HG02840 (cell line): ENCODE measurements around the gene GRIA4.

Experiments
- ATAC-seq: cut with Tn5 transposase; IDR thresholded peaks from one replicate; pipeline ENCODE4 v1.9.1; 2021; ENCODE audit warnings: mild to moderate bottlenecking, moderate library complexity, moderate number of reproducible peaks; ENCODE audit not compliant: unreplicated experiment, low FRiP score

GRIA4 gene

GRCh38 chr11:105907319-105907718 lies 297.4 kb downstream of the GRIA4 start:
- ATAC-seq = no peak

DNA sequence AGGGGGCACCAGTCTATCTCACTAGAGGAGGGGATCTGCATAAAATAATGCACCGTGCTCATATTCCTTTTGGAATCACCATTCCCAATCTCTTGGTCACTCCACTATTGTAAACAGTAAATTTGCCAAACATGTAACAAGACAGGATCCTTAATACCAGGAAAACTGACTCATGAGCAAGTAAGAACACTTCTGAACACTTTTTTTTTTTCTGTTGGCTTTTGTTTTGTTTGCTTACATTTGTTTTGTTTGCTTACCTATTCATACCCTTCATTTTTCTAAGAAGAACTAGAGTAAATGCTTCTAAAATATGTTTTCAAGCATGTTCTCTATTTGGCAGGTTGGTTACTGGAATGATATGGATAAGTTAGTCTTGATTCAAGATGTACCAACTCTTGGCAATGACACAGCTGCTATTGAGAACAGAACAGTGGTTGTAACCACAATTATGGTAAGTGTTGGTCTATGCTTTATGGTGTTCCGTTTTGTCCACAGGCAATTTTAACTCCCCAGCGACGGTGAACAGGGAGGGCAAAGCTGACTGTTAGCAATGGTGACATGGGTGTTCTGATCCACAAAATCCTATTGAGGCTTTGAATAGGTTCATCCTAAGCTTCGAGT lies 300.3 kb downstream of the GRIA4 start:
- no peak for ATAC-seq

- no peak for ATAC-seq
Observed at GRCh38 chr11:105911454-105911853, 301.6 kb downstream of the GRIA4 start.

- no peak for ATAC-seq
Observed at GRCh38 chr11:105912666-105913065, 302.8 kb downstream of the GRIA4 start.

DNA sequence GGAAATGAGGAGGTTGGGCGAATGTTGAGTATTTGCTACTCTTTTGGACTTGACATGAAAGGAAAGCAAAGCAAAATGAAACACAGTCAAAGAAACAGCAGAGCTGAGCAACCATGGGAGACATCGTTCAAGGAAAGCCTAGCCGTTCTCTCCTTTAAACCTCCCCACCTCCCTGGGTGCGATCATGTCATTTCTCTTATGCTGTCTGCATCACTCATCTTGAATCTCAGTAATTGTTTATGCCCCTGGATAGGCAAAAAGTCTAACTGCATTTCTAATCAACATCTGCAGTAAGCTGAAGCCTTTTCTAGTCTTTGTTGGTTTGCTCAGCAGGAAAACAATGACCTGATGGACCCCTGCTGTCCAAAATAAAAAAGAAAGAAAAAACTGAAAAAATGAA lies 305.1 kb downstream of the GRIA4 start:
- ATAC-seq = no peak

GRCh38 chr11:105918039-105918438 lies 308.2 kb downstream of the GRIA4 start:
- no peak for ATAC-seq

DNA sequence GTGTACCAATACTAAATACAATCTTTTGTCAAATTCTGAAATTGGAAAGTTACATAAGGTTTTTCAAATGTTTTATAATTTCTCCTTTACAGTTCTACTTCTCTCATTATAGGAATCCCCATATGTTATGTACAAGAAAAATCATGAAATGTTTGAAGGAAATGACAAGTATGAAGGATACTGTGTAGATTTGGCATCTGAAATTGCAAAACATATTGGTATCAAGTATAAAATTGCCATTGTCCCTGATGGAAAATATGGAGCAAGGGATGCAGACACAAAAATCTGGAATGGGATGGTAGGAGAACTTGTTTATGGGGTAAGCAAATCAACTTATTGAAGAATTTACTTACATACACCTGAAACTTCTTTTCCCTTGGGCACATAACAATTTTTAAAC lies 308.7 kb downstream of the GRIA4 start:
- ATAC-seq = no peak

- ATAC-seq = no peak
Observed at GRCh38 chr11:105923252-105923651, 313.4 kb downstream of the GRIA4 start.

GRCh38 chr11:105923807-105924206 lies 313.9 kb downstream of the GRIA4 start:
- no peak for ATAC-seq

DNA sequence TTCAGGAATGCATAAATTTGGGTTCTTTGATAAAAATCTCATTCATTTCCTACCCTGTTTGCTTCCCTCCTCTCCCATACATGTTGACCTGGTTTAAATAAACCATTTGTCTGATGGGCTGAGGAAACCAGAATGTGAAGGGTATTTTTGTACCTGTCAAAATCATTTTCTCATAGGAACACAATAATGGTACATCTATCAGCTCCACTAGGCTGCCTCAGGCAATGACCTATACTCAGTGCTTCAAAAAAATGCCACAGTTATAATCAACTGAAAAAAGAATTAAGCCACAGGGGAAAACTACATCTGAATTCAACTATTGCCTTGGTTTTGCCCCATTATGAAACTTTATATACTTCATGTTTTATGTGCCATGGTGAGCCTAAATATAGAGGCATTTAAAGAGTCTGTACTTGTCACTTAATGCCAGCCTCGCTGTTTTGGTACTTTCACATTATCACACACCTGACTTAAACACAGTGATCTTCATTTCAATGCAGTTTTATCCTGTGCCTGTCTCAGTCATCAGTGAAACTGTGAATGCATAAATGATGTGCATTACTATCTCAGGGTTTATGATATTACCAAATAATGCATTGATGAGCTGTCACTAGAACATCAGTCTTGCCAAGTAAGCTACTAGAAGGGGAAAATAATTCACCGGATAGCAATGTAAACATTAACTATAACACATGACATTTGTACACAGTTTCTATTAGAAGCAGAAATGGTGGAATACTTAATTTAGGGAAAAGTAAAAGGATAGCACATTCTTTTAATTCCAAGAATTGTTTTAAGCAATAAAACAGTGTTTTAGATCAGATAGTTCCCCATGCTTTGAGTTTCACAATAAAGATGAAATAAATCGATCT lies 319.4 kb downstream of the GRIA4 start:
- ATAC-seq = no peak

GRCh38 chr11:105933695-105934094 lies 323.8 kb downstream of the GRIA4 start:
- ATAC-seq = no peak

GRCh38 chr11:105935791-105936190 lies 325.9 kb downstream of the GRIA4 start:
- no peak for ATAC-seq

GRCh38 chr11:105937331-105937730 lies 327.5 kb downstream of the GRIA4 start:
- ATAC-seq = peak; percentile 77

GRCh38 chr11:105937738-105938137 lies 327.9 kb downstream of the GRIA4 start:
- peak; percentile 30 for ATAC-seq

- ATAC-seq = no peak
Observed at GRCh38 chr11:105942921-105943320, 333.0 kb downstream of the GRIA4 start.

DNA sequence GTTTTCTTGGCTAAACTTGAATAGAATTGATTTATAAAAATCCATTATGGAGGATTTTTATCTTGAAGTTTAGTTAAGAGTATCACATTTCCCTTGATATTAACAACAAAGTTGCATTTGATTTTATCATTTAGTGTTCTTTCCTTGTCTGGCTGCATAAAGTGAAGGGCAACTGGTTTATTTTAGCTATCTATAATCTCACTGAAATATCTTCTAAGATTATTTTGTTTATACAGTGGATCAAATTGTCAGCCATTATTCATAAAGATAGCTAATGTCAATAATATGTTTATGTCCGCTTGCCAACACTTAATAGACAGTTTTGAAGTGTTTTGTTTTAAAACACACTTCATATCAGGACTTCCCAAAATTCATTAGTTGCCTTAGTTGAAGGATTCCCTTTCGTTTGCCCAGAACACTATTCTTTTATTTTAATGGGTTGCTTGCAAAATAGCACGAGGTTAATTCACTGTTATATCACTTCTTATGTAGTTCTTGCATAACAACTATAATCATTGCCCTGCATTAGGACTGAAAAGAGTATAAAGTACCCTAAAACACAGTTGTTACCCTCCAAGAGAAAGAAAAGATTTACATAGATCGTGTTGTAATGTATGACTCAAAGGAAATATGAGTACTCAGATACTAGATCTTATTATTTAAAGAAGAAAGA lies 339.2 kb downstream of the GRIA4 start:
- no peak for ATAC-seq

- no peak for ATAC-seq
Observed at GRCh38 chr11:105953886-105954285, 344.0 kb downstream of the GRIA4 start.

- ATAC-seq = no peak
Observed at GRCh38 chr11:105960252-105961245, 350.7 kb downstream of the GRIA4 start.

GRCh38 chr11:105968021-105968697 lies 358.3 kb downstream of the GRIA4 start:
- ATAC-seq = no peak

- ATAC-seq = no peak
Observed at GRCh38 chr11:105969756-105970155, 359.9 kb downstream of the GRIA4 start.
